Stimulated activated CD4-positive, alpha-beta T cell treated with anti-CD3 and anti-CD28 coated beads, Interleukin-2, amount 100 ng/mL, for 4 hours (primary cell): ENCODE measurements around the gene ARAP3.
"Not testable (repeated sequence)": the region's sequence is repeated elsewhere in the genome, so short reads cannot be mapped to it uniquely, and the experiment has no call there.

Source experiments
- DNase-seq: peaks from one replicate; pipeline ENCODE4 v3.0.0-alpha.2; 2020; ENCODE audit warnings: low read depth

Gene ARAP3

GRCh38 chr5:141617682-141618029, 64.4 kb downstream of the ARAP3 start:
- DNase-seq, result no peak

DNA sequence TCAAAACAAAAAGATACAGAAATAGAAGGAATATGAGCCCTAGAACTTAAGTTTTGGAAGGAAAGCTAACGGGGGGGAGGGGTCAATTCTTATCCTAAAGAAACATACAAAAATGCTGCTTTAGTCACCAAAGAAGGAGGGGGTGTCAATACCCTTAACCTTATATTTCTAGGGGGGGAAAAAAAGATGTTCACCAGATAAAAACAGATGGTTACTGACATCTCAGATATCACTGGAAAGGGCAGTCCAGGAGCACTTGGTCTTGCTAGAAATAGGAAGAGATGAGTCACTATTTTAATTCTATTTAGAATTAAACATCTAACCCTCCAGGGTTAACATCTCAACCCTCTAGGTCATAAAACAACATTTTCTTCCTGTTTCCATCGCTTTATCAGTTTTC, 64.9 kb downstream of the ARAP3 start:
- DNase-seq, result no peak

- peak; percentile 53 for DNase-seq
Measured at GRCh38 chr5:141615991-141616720, 65.9 kb downstream of the ARAP3 start.

DNA sequence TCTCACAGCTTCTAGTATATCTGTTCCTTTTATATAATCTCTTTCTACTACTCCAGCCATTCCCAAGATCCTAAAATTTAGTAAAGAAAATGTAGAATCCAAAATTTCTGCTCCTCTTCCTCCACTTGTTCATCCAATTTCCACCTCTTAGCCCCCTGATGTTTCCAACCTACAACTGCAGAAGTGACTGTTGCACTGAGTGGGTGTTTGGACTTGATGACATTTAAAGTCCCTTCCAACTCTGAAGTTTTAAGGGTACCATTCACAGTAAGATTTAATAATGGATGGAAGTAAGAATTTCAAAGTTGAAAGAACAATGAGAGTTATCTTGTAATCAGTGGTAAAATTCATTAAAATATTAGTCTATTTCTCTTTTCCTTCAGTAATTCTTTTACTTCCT, 68.7 kb downstream of the ARAP3 start:
- no peak for DNase-seq

DNA sequence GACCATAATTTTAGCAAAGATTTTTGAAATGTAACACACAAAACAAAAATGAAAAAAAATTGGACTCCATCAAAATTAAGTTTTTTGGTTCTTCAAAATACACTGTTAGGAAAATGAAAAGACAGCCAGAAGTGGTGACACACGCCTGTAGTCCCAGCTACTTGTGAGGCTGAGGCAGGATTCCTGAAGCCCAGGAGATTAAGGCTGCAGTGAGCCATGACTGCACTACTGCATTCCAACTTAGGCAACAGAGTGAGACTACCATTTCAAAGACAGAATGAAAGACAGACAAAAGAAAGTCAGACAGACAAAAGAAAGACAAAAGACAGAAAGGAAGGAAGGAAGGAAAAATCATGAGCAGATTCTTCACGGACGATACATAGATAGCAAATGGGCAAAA, 70.7 kb downstream of the ARAP3 start:
- DNase-seq, result no peak

- DNase-seq, result not testable (repeated sequence)
Measured at GRCh38 chr5:141609921-141610320, 72.1 kb downstream of the ARAP3 start.

GRCh38 chr5:141609044-141609443, 73.0 kb downstream of the ARAP3 start:
- DNase-seq, result no peak

DNA sequence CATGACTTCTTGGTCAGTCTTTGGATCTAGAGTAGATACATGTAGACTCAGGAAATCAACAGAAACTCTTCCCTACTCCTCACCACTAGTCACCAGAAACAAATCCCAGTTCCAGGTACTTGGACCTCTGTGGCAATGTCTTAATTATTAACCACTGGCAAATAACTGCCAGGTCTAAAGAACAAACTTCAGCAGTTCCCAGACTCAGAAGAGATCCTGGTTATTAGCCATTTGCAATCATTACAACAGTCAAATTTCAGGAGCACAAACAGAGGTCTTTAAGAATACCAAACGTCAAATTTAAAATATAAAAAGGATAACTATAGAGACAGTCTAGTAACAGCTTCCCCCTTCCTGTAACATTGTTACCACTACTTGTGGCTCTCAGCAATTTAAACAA, 73.5 kb downstream of the ARAP3 start:
- no peak for DNase-seq

DNA sequence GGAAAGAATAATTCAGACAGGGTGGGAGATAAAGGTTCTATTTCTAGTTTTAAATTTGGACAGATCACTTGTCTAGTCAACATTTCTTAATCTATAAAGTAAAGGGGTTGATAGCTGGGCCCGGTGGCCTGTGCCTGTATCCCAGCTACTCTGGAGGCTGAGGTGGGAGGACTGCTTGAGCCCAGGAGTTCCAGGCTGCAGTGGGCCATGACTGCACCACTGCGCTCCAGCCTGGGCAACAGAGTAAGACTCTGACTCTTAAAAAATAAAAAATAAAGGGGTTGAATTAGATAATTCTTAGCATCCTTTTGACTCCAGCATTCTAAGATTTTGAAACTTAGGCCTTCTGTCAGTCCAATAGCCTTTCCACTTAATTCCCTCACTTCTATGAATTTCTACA, 74.0 kb downstream of the ARAP3 start:
- no peak for DNase-seq

GRCh38 chr5:141605523-141606277, 76.3 kb downstream of the ARAP3 start:
- peak; percentile 59 for DNase-seq

- no peak for DNase-seq
Measured at GRCh38 chr5:141603923-141604717, 77.9 kb downstream of the ARAP3 start.
